GM23338 (cell line): Measurements from ENCODE around the gene CAPN7. TPM values are rescaled to one million over a fixed set of nuclear protein-coding genes. Genes with fewer than 3 reads are reported as not detected.

Source experiments
- ATAC-seq: fragments of 200-7000 bp; cut with Tn5 transposase; 3 replicates; pipeline ENCODE4 v1.9.1; 2020
- DNase-seq: peaks from one replicate; pipeline ENCODE4 v3.0.0-alpha.2; 2015; ENCODE audit warnings: low spot score
- H2AFZ ChIP-seq: fragments of 200-600 bp; sonication (generic); 2 replicates; pipeline ENCODE4 v1.8.0; 2016; ENCODE audit warnings: antibody characterized with exemption, mild to moderate bottlenecking, moderate library complexity
- H3F3A ChIP-seq: fragments of 200-600 bp; sonication (generic); replicated peaks from 2 replicates; pipeline ENCODE4 v1.8.0; 2017; ENCODE audit warnings: antibody characterized with exemption, mixed run types, low read depth
- H3K27ac ChIP-seq: fragments of 200-600 bp; sonication (generic); 2 replicates; pipeline ENCODE4 v1.6.1; 2016; ENCODE audit warnings: low read depth
- H3K27me3 ChIP-seq: fragments of 200-600 bp; sonication (generic); 2 replicates; pipeline ENCODE4 v1.8.0; 2016; ENCODE audit warnings: mild to moderate bottlenecking, mixed run types, moderate library complexity; ENCODE audit not compliant: insufficient read depth
- H3K36me3 ChIP-seq: fragments of 200-600 bp; sonication (generic); 2 replicates; pipeline ENCODE4 v1.8.0; 2016; ENCODE audit warnings: mild to moderate bottlenecking; ENCODE audit not compliant: insufficient read depth
- H3K4me1 ChIP-seq: fragments of 200-600 bp; sonication (generic); 2 replicates; pipeline ENCODE4 v1.8.0; 2016; ENCODE audit warnings: mild to moderate bottlenecking, moderate library complexity; ENCODE audit not compliant: insufficient read depth
- H3K4me2 ChIP-seq: fragments of 200-600 bp; sonication (generic); 2 replicates; pipeline ENCODE4 v1.7.1; 2017; ENCODE audit warnings: mixed run types
- H3K4me3 ChIP-seq: fragments of 200-600 bp; sonication (generic); 2 replicates; pipeline ENCODE4 v1.6.1; 2016; ENCODE audit warnings: mixed run types
- H3K79me2 ChIP-seq: fragments of 200-600 bp; sonication (generic); replicated peaks from 2 replicates; pipeline ENCODE4 v1.8.0; 2017; ENCODE audit warnings: mild to moderate bottlenecking; ENCODE audit not compliant: insufficient read depth
- H3K9me2 ChIP-seq: fragments of 200-600 bp; sonication (generic); 2 replicates; pipeline ENCODE4 v1.8.0; 2017; ENCODE audit not compliant: insufficient read depth
- H4K20me1 ChIP-seq: fragments of 200-600 bp; sonication (generic); replicated peaks from 2 replicates; pipeline ENCODE4 v1.8.0; 2017; ENCODE audit warnings: mild to moderate bottlenecking; ENCODE audit not compliant: insufficient read depth
- H3K27ac Mint-ChIP-seq: 2 replicates; pipeline ENCODE4 v1.8.0; 2020; ENCODE audit warnings: inconsistent platforms, mild to moderate bottlenecking, moderate library complexity, mixed read lengths
- H3K27me3 Mint-ChIP-seq: 3 replicates; pipeline ENCODE4 v1.8.0; 2022; ENCODE audit warnings: low read depth, mild to moderate bottlenecking, moderate library complexity, mixed read lengths, inconsistent platforms; ENCODE audit not compliant: insufficient read depth, poor library complexity
- H3K36me3 Mint-ChIP-seq: 3 replicates; pipeline ENCODE4 v1.8.0; 2021; ENCODE audit warnings: low read depth, mild to moderate bottlenecking, inconsistent platforms, moderate library complexity, mixed read lengths
- H3K4me1 Mint-ChIP-seq: 3 replicates; pipeline ENCODE4 v1.8.0; 2020; ENCODE audit warnings: mild to moderate bottlenecking, inconsistent platforms, mixed read lengths
- H3K4me3 Mint-ChIP-seq: 3 replicates; pipeline ENCODE4 v1.8.0; 2021; ENCODE audit warnings: moderate library complexity, mild to moderate bottlenecking, inconsistent platforms, mixed read lengths
- H3K9me3 Mint-ChIP-seq: 3 replicates; pipeline ENCODE4 v1.8.0; 2020; ENCODE audit warnings: moderate library complexity, mild to moderate bottlenecking, inconsistent platforms, mixed read lengths
- CREB1 ChIP-seq: fragments of 250-450 bp; sonication (Bioruptor Pico); IDR thresholded peaks from 2 replicates; pipeline ENCODE4 v1.5.0; 2020; ENCODE audit warnings: low read depth, mild to moderate bottlenecking, moderate library complexity
- CTCF ChIP-seq, 2 experiments: fragments of 200-600 bp in 1 of 2; sonication (generic) in 1 of 2; conservative IDR thresholded peaks; 2 replicates each; pipeline versions ENCODE4 v1.5.1 to v1.6.1; 2016 to 2017; ENCODE audit warnings: antibody characterized with exemption in 2 of 2, low read depth in 2 of 2, mild to moderate bottlenecking in 2 of 2, moderate library complexity in 1 of 2
- EZH2 ChIP-seq: fragments of 200-600 bp; sonication (generic); IDR thresholded peaks from one replicate; pipeline ENCODE4 v1.8.0; 2017; ENCODE audit warnings: antibody characterized with exemption, mild to moderate bottlenecking, low read depth; ENCODE audit not compliant: unreplicated experiment
- EZH2phosphoT487 ChIP-seq: fragments of 200-600 bp; sonication (generic); IDR thresholded peaks from one replicate; pipeline ENCODE4 v1.8.1; 2018; ENCODE audit warnings: antibody characterized with exemption; ENCODE audit not compliant: unreplicated experiment
- JUNB ChIP-seq: IDR thresholded peaks from one replicate; pipeline ENCODE4 v1.6.1; 2016; ENCODE audit warnings: antibody characterized with exemption; ENCODE audit not compliant: unreplicated experiment
- NANOG ChIP-seq: IDR thresholded peaks from 2 replicates; pipeline ENCODE4 v1.6.1; 2016; ENCODE audit warnings: antibody characterized with exemption, borderline replicate concordance
- POLR2AphosphoS5 ChIP-seq: IDR thresholded peaks from 2 replicates; pipeline ENCODE4 v1.6.1; 2016; ENCODE audit warnings: antibody characterized with exemption, low read depth
- REST ChIP-seq: IDR thresholded peaks from one replicate; pipeline ENCODE4 v1.6.1; 2018; ENCODE audit warnings: antibody characterized with exemption; ENCODE audit not compliant: unreplicated experiment
- STAT1 ChIP-seq: IDR thresholded peaks from one replicate; pipeline ENCODE4 v1.6.1; 2016; ENCODE audit warnings: antibody characterized with exemption; ENCODE audit not compliant: unreplicated experiment
- ZNF114 ChIP-seq: fragments of 250-450 bp; sonication (Bioruptor Pico); IDR thresholded peaks from 2 replicates; pipeline ENCODE4 v1.5.0; 2020; ENCODE audit warnings: mild to moderate bottlenecking, moderate library complexity
- ZNF331 ChIP-seq: fragments of 250-450 bp; sonication (Bioruptor Pico); IDR thresholded peaks from 2 replicates; pipeline ENCODE4 v1.5.0; 2020; ENCODE audit warnings: low read depth, mild to moderate bottlenecking, moderate library complexity
- polyA plus RNA-seq: library from polyadenylated mRNA; unstranded; fragments of >200 nt; fragmentation: Nextera tagmentation; extraction: Ambion mirVana; gene quantifications from 2 replicates; pipeline ENCODE4 v1.2.1, GENCODE V29; 2016
- total RNA-seq: library from RNA; depleted of rRNA; stranded (reverse); fragments of >200 nt; shearing (Covaris generic); gene quantifications from 2 replicates; pipeline ENCODE4 v1.2.3, GENCODE V29; 2014
- TF ChIP-seq, protein P1 (sequence below): IDR thresholded peaks from 2 replicates; pipeline ENCODE4 v1.6.1; 2016; ENCODE audit warnings: antibody characterized with exemption
- TF ChIP-seq, protein P2 (sequence below): fragments of 250-450 bp; sonication (Bioruptor Pico); IDR thresholded peaks from 2 replicates; pipeline ENCODE4 v1.5.0; 2020; ENCODE audit warnings: mild to moderate bottlenecking, moderate library complexity

The CAPN7 gene
- total and polyA plus RNA-seq, 2 experiments from 2014 or later, result 9.9 to 18.1 TPM

DNA sequence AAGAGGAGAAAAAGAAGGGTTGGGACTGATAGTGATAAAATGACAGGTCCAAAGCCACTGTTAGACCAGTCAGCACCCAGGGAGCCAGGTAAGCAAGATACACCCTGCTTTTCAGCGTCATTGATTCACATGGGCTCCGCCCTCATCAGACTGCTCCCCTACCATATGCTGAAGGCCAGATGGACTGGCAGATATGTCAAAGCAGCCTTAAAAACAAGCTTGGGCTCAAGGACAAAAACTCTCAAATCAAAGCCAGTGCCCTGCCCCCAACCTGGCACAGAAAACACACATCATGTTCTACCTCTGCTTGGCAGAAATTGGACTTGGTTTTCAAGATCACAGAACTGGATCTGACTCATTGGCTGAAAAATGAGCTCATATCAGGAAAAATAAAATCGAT, 93.0 kb downstream of the CAPN7 start:
- no peak for ATAC-seq
- no peaks in the 10 kb centered on the region for H3F3A ChIP-seq
- no peak overlapping the region for H2AFZ ChIP-seq
- DNase-seq, result no peak
- peaks cover 2% of the 10 kb centered on the region; the same call in 1 of the 2 replicates for H4K20me1 ChIP-seq
- no peaks in the 10 kb centered on the region for H3K79me2 ChIP-seq
- Mint-ChIP-seq H3K27ac (no peak overlapping the region), H3K9me3 (no peaks in the 10 kb centered on the region), H3K4me1 (peaks cover 2% of the 10 kb centered on the region; the same call in 1 of the 3 replicates), H3K4me3 (no peak overlapping the region), H3K27me3 (peaks cover 3% of the 10 kb centered on the region), H3K36me3 (no peaks in the 10 kb centered on the region)
- no peak overlapping the region for H3K4me3 ChIP-seq
- H3K4me1 ChIP-seq, result no peaks in the 10 kb centered on the region
- no peak overlapping the region for H3K4me2 ChIP-seq
- H3K27me3 ChIP-seq, result no peaks in the 10 kb centered on the region
- no peak for TF ChIP-seq CREB1
- no peak for TF ChIP-seq REST
- no peak for TF ChIP-seq ZNF114 (CRISPR knock-in tag)
- TF ChIP-seq STAT1, result no peak
- no peak for TF ChIP-seq NANOG
- TF ChIP-seq EZH2phosphoT487, result no peak
- TF ChIP-seq EZH2, result no peak
- TF ChIP-seq, protein P1, sequence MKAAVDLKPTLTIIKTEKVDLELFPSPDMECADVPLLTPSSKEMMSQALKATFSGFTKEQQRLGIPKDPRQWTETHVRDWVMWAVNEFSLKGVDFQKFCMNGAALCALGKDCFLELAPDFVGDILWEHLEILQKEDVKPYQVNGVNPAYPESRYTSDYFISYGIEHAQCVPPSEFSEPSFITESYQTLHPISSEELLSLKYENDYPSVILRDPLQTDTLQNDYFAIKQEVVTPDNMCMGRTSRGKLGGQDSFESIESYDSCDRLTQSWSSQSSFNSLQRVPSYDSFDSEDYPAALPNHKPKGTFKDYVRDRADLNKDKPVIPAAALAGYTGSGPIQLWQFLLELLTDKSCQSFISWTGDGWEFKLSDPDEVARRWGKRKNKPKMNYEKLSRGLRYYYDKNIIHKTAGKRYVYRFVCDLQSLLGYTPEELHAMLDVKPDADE, result no peak
- TF ChIP-seq CTCF (conservative IDR thresholded peaks at IDR 0.05; ENCODE audit: low read depth in 2 of 2), result no peak
- TF ChIP-seq ZNF331 (CRISPR knock-in tag), result no peak
- TF ChIP-seq POLR2AphosphoS5, result no peak
- no peak for TF ChIP-seq JUNB
- TF ChIP-seq, protein P2, sequence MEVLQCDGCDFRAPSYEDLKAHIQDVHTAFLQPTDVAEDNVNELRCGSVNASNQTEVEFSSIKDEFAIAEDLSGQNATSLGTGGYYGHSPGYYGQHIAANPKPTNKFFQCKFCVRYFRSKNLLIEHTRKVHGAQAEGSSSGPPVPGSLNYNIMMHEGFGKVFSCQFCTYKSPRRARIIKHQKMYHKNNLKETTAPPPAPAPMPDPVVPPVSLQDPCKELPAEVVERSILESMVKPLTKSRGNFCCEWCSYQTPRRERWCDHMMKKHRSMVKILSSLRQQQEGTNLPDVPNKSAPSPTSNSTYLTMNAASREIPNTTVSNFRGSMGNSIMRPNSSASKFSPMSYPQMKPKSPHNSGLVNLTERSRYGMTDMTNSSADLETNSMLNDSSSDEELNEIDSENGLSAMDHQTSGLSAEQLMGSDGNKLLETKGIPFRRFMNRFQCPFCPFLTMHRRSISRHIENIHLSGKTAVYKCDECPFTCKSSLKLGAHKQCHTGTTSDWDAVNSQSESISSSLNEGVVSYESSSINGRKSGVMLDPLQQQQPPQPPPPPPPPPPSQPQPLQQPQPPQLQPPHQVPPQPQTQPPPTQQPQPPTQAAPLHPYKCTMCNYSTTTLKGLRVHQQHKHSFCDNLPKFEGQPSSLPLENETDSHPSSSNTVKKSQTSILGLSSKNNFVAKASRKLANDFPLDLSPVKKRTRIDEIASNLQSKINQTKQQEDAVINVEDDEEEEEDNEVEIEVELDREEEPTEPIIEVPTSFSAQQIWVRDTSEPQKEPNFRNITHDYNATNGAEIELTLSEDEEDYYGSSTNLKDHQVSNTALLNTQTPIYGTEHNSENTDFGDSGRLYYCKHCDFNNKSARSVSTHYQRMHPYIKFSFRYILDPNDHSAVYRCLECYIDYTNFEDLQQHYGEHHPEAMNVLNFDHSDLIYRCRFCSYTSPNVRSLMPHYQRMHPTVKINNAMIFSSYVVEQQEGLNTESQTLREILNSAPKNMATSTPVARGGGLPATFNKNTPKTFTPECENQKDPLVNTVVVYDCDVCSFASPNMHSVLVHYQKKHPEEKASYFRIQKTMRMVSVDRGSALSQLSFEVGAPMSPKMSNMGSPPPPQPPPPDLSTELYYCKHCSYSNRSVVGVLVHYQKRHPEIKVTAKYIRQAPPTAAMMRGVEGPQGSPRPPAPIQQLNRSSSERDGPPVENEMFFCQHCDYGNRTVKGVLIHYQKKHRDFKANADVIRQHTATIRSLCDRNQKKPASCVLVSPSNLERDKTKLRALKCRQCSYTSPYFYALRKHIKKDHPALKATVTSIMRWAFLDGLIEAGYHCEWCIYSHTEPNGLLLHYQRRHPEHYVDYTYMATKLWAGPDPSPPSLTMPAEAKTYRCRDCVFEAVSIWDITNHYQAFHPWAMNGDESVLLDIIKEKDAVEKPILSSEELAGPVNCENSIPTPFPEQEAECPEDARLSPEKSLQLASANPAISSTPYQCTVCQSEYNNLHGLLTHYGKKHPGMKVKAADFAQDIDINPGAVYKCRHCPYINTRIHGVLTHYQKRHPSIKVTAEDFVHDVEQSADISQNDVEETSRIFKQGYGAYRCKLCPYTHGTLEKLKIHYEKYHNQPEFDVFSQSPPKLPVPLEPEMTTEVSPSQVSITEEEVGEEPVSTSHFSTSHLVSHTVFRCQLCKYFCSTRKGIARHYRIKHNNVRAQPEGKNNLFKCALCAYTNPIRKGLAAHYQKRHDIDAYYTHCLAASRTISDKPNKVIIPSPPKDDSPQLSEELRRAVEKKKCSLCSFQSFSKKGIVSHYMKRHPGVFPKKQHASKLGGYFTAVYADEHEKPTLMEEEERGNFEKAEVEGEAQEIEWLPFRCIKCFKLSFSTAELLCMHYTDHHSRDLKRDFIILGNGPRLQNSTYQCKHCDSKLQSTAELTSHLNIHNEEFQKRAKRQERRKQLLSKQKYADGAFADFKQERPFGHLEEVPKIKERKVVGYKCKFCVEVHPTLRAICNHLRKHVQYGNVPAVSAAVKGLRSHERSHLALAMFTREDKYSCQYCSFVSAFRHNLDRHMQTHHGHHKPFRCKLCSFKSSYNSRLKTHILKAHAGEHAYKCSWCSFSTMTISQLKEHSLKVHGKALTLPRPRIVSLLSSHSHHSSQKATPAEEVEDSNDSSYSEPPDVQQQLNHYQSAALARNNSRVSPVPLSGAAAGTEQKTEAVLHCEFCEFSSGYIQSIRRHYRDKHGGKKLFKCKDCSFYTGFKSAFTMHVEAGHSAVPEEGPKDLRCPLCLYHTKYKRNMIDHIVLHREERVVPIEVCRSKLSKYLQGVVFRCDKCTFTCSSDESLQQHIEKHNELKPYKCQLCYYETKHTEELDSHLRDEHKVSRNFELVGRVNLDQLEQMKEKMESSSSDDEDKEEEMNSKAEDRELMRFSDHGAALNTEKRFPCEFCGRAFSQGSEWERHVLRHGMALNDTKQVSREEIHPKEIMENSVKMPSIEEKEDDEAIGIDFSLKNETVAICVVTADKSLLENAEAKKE, result no peak
- 0 out of 2 replicates have a peak, but pooled peaks cover 3% of the 10 kb centered on the region for H3K9me2 ChIP-seq
- no peak overlapping the region for H3K27ac ChIP-seq
- no peaks in the 10 kb centered on the region for H3K36me3 ChIP-seq
